GM19468 (cell line): ENCODE results near the gene FAM181B.

Experiments used
- ATAC-seq: cut with Tn5 transposase; IDR thresholded peaks from one replicate; pipeline ENCODE4 v1.9.1; 2021; ENCODE audit warnings: mild to moderate bottlenecking, moderate library complexity, moderate number of reproducible peaks; ENCODE audit not compliant: unreplicated experiment; ENCODE audit errors: extremely low read depth

FAM181B gene

DNA sequence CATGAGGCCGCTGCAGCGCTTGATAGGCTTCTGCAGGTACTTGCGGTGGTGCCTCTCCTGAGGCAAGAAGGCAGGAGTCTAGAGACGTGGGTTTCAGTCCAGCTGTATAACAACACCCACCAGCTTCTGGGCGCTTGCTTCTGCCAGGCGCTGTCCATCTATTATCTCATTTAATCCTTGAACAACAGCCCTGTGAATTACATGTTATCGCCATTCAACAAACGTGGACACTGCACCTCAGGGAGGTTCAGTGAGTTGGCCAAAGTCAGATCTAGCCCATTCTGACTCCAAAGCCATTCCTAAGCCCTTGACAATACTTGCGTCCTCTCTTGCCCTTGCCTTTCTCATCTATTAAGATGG is 436 bp upstream of the FAM181B start:
- ATAC-seq = no peak

DNA sequence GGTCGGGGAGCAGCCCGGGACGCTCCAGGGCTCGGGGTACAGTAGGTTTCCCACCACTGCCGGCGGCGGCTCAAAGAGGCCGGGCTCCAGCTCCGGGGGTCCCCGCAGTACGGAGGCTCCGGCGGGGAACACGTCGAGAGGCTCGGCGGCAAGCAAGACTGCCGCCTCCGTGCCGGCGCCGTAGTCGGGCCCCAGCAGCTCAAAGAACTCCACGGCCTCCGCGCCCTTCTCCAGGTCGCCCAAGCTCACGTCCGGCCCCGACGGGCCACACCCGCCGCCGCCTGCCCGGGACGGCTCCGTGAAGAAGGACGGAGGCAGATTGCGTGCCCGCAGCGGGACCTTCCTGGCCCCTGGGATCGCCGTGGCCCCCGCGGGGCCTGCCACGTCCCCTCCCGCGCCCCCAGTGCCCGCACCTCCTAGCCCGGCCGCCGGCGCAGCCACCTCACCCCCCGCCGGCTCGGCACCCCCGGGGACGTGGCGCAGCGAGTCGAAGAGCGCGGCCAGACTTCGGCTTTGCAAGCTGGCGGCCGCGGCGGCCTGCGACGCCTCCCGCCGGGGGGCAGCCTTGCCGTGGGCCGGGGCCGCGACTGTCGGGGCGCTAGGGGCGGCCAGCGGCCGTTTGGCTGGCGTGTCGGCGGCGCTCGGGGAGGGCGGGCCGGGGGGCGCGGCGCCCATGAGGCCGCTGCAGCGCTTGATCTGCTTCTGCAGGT is 775 bp downstream of the FAM181B start:
- no peak for ATAC-seq

- no peak for ATAC-seq
These were observed 1.3 kb downstream of the FAM181B start for GRCh38 chr11:82732348-82732733.

DNA sequence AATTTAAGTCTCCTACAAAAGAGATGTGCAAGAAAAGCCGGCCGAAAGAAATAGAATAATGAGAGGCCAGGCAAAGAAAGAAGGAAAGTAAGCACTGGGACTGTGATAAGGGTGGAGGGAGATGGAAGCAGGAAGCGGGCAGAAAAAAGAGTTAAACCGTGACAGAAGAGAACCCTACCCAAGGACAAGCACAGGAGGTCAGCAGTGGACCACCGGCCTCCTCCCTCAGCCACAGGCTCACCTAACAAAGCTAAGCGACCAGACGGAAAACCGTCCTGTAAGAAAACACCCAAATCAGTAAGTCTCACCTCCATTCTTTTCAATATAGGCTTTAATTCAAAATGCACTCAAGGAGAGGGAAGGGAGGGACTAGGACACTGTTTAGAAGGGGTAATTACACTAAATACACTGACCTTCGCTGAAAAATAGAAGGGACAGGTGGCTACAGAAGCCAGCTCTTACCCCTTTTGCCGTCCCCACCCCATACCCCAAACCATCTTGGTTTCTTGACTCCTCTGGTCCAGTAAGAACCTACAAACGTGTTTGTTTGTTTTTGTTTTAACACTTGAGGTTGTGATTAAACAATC is 1.9 kb downstream of the FAM181B start:
- no peak for ATAC-seq

DNA sequence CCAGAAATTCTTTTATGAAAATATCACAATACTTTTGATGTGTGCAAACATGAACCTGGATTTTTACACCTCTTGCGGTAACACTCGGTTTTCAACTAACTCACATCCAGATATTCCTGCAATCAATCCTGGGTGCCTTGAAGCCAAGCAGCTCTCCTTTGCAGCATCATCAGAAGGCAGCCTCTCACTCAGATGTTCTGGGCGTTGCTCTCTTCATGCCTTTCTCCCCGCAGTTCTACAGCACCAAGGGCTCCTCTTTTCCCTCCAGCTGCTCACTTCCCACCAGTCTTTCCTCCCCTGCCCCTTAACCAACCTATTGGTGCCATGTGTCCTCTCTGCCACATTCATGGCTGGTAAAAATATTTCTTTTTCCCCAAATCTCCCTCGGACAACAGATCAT is 2.9 kb downstream of the FAM181B start:
- no peak for ATAC-seq

- no peak for ATAC-seq
These were observed 3.4 kb downstream of the FAM181B start for GRCh38 chr11:82730286-82730685.

GRCh38 chr11:82724026-82724425 is 9.6 kb downstream of the FAM181B start:
- ATAC-seq = no peak

GRCh38 chr11:82722231-82722630 is 11.4 kb downstream of the FAM181B start:
- ATAC-seq = no peak

DNA sequence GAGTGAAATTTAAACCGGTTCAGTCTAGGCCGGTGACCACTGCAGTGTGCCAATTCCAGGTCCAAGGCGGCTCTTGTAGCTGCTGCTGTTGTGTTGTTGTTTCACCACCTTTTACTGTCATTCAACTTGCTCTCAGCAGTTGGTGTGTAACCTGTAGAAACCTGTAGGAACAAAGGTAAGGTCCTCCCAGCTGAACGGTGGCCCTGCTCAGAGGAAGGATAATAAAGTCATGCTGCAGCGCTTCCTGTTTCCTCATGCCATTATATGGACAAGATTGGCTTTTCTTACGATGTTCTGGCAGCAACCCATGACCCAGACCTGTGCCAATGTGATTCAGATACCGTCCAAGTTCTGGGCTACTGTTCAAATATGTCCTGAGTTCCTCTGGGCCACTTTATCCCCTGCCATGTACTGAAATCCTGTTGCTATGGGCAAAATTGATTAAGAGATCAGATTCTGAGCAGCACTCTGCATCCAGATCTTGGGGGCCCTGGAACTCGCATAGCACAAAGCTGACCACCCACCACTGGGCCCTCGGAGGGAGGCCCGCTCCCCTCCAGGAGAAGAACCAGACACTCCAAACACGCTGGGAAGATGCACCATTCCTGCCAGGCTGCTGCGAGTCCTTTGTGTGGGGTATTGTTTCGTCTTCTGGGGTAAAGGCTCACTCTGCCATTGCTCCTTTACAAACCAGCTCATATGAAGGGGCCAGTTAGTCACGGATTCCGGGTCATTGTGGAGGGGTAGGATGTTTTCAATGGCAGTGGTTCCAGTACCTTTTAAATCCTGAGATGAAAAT is 13.2 kb downstream of the FAM181B start:
- ATAC-seq = no peak

- ATAC-seq = no peak
These were observed 14.1 kb downstream of the FAM181B start for GRCh38 chr11:82719361-82720105.

DNA sequence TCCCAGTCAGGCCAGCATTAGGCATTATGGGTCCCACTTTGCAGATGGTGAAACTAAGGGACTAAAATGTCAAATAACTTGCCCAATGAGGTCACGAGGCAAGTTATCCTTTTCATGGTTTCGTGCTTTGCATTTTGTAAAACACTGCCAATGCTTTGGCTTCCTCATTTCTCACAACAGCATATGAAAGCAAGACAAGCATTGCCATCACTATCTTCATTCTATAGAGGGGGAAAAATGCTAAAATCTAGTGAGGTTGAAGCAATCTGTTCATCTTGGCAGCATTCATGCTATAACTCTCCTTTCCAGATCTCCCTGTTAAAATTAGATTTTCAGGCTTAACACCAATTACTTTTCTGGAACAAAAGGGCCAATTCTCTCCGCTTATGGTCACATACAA is 14.8 kb downstream of the FAM181B start:
- ATAC-seq = no peak

DNA sequence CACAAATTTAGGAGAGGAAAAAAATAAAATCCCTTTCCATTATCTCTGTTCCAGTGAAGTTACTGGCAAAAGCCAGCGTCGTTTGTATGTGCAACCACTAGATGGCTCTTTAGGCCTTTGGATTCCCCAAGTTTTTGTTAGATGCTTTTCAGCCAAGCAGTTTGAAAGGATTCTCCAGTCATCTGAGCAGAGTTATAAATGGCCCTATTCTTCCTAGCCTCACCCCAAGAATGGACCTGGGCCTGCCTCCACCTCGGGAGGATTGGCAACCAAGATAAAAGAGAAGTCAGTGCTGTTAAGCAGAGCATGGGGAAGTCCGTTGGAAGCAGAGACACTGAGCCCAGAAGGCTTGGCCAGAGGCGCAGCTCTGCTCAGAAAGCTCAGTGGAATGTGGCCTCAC is 15.4 kb downstream of the FAM181B start:
- no peak for ATAC-seq

- ATAC-seq = no peak
These were observed 19.1 kb downstream of the FAM181B start for GRCh38 chr11:82714346-82715174.

DNA sequence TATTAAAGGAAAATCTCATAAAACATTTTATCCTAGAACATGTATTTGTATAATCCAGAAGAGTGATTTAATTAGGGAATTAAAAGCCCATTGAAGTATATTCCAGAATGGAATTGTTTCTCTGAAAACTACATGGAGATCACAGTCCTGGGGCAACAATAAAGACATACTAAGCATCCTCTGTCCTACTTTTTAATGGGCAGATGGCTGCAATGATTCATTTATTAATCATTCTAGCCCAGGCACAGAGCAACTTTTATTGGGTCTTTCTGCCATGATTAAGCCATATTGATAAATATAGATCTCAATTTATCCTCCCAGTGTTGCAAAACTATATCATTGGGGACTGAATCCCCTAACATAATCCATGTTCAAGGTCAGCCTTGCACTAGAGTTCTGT is 22.0 kb downstream of the FAM181B start:
- no peak for ATAC-seq

GRCh38 chr11:82703796-82704195 is 29.9 kb downstream of the FAM181B start:
- no peak for ATAC-seq

DNA sequence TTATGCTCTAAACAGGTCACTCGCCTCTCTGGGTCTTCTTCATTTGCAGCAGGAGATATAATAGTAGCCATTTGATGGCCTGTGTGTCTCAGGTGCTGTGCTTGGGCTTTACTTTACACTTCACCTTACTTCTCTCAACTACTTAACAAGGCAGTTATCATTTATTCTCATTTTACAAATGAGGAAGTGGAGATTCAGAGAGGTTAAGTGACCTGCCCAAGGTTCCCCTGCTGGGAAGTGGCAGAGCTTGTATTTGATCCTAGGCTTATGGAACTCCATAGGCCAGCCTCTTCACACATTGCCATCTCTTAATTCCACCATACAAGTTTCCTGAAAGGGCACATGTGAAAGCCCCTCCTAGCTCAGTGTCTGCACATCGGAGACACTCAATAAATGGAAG is 30.4 kb downstream of the FAM181B start:
- no peak for ATAC-seq

- no peak for ATAC-seq
These were observed 31.7 kb downstream of the FAM181B start for GRCh38 chr11:82701847-82702520.

DNA sequence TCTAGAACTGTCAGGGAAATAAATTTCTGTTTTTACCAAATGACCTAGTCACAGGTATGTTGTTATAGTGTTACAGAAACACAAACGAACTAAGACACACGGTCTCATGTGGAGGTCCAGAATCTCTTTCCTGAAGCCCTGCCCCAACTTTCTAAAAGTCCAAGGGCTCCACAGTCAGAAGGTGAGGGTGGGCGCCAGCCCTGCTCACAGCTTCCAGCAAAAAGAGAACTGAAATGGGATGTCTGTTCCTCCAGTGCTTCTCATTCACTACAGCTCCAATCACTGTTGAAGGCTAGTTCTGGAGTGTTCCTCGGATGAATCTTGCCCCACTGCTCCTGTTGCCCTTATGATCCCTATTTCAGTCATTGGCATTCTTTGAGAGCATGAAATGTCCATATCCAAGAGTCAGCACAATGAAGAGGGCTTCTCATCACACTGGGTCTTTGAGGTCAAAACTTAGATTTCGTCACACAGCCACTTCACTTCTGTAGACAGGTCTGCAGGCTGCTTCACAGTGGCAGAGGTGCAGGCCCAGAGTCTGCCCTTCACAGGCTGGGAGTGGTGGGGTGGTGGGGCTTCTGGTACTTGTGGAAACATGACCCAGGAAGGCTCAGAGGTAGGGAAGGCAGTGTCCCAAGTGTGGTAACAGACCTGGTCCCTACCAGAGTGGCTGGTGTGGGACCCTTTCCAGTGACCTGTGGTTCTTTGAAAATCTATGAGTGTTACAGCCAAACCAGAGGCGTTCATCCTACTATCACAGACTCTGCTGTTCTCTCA is 34.9 kb downstream of the FAM181B start:
- ATAC-seq = no peak

- no peak for ATAC-seq
These were observed 40.7 kb downstream of the FAM181B start for GRCh38 chr11:82692981-82693380.
